Embryonic facial prominence (tissue), 1 donor: Measurements from ENCODE around the gene KSR1.

Experiments
- DNase-seq: peaks from one replicate; pipeline ENCODE4 v3.0.0-alpha.2; 2016; ENCODE audit errors: extremely low spot score

The KSR1 gene

DNA sequence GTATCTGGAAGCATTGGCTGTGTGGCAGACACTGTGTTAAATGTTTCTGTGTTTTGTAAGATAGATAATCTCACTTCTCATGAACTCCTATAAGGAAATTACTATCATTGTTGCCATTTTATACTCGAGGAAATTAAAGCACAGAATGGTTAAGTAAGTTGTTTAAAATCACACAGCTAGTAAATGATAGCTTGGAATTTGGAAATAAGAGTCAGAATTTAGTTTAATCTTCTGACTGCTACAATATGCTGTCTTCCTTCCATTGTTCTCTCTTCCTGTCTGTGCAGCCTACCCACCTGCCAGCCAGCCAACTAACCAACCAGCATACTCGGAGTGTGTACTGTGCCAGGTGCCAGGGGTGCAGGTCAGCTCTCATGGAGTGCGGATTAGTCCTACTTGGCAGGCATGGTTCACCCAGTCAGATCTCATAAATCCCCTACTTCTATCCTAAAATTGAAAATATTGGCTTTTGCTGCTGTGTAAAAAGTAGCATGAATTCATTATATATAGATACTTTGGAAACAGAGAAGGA, 94.8 kb downstream of the KSR1 start:
- no peak for DNase-seq

DNA sequence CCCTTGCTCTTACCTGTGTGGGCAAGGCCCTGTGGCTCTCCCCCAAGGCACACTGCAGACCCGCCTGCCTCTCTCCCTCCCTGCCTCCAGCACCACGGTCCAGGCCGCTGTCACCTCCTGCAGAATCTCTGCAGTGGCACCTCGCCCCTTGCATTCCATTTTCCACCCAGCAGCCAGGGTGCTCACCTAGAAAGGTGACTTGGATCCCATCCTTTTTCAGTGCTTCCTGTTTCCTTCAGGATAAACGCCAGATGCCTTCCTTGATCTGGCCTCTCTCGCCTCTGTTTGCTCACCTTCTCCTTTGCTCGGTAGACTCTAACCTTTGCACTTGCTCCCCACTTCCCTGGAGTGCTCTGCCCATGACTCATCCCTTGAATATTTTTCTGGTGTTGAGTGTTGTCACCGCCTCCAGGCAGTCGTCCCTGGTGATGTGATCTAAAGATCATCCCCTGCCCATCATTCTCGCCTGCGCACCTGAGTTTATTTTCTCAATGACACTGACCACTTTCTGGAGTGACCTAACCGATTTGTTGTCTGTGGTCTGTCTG, 95.5 kb downstream of the KSR1 start:
- no peak for DNase-seq

DNA sequence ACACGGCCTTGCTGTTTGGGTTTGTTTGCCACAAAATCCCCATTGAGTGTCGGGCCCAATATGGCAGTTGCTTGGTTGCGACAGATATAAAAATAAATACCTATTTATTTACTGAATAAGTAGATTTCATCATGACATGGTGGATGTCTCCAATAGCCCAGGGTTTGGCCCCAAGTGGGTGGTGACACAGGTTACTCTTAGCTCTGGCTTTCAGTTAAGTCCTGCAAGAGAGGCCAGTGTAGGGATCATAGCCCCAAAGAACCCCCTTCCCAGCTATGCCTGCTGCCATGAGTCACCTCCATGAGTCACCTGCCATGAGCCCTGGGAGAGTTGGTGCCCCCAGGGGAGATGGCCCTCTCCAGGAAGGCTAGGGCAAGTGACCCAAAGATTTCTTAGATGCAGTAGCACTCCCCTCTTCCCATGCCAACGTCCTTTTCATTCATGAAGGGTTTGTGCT, 96.1 kb downstream of the KSR1 start:
- DNase-seq = no peak

DNA sequence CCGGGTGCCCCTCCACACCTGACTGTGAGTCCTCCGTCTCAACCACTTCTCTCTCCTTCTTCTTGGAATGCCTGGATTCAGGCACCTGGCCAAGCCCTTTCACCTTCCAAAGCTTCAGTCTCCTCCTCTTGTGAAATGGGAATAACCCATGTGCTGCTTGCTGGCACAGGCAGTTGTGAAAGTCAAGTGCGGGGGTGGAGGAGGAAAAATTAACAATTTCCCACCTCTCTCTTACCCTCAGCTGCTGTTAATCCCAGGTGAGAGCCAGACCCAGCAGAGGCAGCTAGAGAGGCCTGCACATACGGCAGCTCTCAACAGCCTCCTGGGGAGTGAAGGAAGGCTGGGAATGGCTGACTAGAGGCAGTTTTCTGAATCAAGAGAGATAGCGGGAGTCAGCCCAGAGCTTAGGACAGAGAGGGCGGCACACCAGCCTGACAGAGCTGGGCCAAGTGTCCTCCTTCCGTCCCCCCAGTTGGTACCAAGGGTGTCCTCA, 96.8 kb downstream of the KSR1 start:
- no peak for DNase-seq

DNA sequence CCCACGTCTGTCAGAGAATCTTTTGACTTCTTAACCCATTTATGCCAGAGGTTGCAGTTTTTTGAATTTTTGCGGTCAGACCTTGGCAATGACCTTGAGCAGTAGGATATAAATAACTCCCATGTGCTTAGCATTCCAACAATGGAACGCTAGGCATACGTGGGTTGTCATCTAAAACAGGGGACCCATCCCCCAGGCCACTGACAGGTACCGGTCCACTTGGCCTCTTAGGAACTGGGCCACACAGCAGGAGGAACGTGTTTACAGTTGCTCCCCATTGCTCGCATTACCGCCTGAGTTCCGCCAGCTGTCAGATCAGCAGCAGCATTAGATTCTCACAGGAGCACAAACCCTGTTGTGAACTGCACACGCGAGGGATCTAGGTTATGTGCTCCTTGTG, 97.9 kb downstream of the KSR1 start:
- no peak for DNase-seq

DNA sequence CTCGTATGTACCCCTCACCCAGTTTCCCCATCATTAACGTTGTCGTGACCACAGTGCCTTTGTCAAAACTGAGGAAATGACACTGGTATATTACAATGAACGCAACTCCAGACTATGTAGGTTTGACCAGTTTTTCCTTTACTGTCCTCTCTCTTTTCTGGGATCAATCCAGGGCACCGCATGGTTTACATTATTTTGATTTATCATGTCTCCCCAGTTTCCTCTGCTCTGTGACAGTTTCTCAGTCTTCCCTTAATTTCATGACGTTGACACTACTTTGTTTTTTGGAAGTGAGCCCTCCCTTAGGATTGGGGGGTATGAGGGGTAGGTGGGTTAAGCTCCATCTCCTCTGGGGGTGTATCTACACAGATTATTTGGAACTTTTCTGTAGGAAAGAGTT, 98.7 kb downstream of the KSR1 start:
- no peak for DNase-seq

DNA sequence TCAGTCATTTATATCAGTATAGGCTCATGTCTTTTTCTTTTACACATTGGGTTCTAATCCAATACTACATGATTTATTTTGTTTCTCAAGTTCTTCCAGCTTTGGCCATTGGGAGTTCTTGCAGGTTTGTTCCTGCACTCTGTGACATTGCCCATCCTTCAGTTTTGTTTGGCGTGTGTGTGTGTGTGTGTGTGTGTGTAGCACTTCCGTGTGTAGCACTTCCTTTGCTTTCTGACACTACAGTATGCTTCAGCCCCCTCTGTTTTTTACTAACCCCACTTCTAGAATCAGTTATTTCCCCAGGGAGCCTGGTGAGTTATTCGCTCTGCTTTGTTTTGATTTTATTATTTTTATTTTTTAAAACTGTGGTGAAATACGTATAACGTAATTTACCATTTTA, 99.1 kb downstream of the KSR1 start:
- no peak for DNase-seq

DNA sequence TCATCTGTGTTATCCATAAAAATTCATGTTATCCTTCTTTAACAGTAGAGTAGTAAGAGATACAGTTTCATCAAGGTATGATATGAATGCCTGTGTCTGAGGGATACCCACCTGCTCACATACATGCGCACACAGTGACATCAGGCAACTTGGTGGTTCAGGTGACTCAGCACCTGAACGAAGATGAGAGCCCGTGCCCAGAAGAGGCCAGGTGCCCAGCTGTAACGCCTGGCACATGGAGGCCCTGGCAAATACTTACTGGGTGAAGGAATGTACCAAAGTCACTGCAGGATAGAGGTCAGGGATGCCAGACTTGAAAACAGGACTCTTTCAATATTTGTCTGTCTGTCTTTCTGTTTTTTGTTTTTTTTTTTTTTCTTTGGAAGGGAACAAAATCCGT, 102.1 kb downstream of the KSR1 start:
- DNase-seq = no peak

DNA sequence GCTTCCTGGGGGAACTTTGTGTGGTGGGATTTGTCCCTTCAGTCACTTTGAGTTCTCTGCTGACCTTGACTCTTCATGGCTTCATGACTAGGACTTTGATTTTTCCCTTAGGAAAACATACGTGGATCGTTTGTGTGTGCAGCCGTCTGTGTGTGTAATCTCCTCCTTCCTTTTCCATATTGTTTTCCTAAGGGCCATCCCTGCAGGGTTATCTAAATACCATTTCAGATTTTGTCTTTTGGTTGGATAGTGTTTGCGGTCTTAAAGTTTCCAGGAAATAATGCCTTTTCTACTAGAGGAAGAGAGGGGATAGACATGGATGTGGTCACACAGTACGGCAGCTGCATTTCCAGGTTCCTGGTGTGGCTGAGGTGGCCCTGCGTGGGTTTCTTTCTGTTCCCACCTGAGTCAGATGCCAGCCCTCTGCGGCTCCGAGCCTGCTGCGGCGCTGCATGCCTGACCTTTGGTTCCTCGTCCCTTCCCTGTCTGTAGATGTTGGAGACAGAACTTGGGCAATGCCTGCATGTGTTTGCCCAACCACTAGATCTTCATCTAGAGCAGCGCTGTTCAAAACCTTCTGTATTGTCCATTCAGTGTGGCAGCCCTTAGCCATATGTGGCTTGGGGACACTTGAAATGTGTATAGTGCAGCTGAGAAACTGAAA, 102.7 kb downstream of the KSR1 start:
- no peak for DNase-seq

DNA sequence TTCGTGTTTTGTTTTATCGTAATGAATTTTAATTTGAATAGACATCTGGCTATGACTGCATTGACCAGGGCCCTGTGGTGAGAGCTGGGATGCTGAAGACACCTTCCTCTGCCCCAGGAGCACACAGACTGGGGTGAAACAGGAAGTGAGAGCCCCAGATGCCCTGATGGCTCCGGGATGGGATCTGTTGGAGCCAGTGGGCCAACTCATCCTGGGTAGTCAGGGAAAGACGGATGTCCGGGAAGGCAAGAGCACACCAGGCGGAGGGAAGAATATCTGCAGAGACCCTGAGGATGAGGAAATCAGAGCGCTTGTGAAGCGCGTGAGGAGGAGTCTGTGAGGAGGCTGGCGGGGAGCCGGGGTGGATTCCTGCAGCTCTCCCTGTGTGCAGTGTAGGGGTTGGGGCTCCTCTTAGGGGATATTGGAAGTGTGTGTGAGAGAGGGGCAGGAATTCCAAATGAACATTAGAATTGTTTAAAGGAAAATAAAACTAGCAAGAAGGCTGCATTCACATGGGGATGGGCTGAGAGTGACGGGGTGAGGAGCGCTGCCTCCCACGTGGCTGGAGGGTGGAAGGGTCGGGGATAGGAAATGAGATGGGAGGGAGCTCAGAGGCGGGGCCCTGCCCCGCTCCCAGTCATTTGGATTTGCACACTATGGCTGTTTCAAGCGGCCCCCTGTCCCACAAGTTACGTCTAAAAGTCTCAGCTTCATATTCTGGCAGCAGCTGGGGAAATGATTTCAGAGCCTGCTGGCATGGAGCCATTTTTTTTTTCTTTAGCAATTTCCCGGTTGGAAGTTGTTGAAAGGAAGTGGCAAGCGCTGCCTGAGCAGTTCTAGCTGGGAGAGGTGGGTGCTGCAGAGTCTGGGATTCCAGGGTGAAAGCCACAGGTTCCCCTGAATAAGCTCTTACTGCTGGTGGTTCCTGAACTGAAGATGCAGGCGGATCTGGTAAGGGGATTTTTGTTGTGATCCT, 103.5 kb downstream of the KSR1 start:
- peak; percentile 90 for DNase-seq

DNA sequence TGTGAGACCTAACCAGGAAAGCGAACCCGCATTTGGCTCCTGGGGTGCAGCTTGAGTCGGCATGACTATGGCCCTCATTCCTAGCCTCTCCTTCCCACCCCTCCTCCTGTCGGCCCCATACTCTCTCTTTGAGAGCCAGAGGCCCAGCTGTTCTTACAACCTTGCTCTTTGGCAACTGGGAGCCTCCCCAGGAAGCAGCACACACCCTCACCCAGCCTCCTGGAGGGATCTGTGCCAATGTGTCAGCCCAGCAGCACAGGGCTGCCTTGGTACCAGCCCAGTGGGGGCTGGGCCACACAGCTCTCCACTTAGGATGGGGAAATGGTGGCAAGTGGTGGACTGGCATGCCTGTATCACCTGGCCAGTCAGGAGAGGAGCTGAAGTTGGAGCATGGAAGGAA, 104.4 kb downstream of the KSR1 start:
- DNase-seq = no peak

DNA sequence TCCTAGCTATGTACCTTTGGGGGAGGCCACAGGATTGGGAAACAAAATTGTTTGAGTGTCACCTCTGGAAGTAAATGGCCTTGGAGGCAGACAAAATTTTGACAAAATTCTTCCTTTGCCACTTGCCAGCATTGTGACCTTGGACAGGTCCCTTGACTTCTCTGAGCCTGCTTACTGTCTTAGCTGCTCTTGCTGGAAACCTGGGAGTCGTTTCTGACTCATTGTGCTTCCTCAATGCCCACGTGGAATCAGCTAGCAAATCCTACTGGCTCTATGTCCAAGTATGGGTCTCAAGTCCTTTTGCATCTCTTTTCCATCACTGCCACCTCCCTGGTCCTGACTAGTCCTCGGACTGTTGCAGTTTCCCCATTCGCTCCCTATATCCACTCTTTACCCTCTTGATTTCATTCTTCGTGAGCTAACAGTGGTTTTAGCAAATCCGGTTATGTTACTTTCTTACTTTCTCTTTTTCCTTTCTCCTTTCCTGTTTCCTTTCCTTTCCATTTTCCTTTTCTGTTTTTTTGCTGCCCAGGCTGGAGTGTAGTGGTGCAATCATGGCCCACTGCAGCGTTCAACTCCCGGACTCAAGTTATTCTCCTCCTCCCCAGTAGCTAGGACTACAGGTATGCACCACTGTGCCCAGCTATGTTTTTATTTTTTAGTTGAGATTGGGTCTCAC, 106.7 kb downstream of the KSR1 start:
- DNase-seq = no peak

DNA sequence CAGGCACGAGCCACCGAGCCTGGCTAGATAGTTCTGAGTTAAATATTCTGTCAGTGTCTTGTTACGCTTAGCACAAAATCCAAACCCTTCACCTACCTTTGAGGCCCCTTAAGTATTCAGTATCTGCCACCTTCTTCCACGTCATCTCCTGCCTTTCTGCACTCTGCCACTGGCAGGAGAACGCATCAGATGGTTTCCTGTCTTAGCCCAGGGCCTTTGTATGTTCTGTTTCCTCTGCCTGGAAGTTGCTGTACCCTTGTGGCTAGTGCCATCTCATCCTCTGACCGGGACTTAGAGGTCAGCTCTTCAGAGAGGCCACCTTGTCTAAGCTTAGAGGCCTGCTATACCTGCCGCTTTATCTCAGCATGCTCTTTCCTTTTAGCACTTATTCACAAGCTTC, 107.3 kb downstream of the KSR1 start:
- no peak for DNase-seq

DNA sequence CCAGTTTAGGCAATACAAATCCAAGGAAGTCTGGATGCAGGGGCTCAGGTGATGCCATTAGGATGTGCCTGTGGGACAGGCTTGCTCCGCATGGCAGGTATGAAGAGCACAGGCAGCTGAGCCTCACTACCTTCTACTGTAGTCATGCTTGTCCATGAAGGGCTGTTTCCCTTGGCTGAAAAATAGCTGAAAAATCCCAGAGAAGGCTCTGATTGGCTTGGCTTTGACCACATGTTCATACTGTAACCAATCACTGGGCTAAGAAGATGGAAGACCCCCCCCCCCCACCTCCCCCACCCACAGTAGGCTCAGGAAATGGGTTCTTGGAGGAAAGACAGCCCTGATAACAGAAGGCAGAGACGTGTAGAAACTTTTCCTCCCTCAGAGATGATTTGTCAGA, 108.2 kb downstream of the KSR1 start:
- no peak for DNase-seq

DNA sequence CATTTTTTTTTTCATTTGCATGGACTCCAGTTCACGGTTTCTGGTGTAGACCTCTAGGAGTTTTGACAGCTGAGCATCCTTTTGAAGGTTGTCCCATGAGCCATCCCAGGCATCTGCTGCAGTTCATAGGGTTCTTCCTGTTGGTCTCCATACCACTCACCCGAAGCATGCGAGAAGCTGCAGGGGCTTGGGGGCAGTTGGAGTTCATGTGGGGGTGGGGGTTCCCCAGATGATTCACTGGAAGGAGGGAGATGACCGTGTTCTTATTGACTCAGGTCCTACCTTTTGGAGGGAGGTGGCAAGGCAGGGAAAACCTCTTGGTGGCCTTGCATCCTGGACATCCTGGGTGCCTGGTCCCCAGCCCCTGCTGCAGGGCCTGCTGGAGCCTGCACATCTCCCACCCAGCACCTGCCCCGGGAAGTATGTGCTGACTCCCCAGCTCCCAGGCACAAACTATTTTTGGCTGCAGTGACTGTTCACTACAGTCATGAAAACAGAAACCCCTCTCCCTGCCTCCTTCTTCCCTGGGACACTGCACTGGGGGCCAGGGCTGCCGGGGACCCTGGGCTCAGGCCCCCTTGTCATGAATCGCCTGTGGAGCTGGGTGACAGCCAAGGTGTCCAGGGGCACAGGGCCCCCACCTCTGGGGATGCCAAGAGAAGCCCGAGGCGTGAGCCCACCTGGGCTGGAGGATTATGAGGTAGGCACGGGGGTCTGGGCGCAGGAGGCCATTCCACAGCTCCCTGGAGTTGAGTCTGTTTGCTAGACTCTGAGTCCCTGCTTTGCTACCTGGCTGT, 109.8 kb downstream of the KSR1 start:
- no peak for DNase-seq

DNA sequence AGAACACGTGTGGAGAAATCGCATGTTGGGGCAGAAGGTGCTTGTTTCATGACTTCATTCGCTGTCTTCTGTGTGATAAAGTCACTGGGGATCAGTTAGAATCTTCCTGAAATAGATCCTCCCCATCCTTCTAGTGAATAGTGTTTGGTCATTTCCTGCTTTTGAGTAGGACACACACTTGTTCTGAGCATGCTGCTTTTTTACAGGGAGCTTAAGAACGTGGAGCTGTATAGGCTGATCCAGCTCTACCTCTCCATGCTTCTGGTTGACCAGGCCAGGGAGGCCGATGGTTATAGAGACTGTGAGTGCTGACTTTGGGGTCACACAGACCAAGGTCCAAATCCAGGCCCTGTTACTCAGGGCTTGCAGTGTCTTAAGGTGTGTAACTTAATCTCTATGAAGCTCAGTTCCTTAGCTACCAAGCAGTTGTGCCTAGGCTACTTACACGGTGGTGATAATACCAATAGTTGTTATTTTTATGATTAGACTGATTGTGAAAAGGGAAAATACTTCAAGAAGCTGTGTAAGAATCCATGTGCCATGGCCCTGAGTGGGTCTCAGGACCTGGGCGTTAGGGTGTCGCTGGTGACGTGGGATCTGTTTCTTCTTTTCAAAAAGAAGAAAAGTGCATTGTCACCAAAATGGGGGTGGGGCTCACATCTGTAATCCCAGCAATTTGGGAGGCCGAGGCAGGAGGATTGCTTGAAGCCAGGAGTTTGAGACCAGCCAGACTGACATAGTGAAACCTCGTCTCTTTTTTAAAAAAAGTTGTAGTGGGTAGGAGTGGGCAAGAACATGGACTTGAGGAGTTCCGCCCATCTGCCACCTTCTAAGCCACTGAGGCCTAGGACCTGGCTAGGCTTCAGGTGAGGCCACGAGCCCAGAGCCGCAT, 110.7 kb downstream of the KSR1 start:
- DNase-seq = no peak

DNA sequence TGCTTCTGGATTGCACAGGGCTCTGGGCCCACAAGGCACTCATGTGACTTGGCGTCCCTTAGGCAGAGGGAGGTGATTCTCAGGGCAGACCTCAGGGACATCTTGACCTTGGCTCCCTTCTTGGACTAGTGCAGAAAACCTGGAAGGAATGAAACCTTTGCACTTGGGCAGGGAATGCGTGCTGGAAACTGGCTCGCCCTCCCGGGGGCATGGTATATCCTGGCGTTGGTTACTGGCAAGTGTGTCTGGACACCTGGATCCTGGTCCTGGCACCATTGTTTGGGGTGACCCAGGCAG, 111.3 kb downstream of the KSR1 start:
- DNase-seq = no peak

DNA sequence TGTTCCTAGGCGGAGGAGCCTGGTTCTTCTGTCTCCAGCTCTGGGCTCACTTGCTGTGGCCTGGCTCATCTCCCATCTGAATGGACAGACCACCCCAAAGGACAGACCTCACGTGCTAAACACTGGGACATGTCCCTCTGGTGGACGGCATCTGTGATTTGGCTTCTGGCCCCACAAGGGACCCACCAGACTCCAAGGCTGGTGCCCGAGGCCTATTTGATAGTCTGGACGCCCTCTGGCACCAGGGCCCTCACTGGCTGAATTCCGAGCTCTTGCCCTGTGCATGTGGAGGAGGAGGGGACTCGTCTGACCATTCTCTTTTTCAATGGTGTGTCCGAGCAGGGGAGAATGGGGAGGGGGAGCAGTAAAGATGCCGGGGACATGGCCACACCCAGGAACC, 112.0 kb downstream of the KSR1 start:
- no peak for DNase-seq

DNA sequence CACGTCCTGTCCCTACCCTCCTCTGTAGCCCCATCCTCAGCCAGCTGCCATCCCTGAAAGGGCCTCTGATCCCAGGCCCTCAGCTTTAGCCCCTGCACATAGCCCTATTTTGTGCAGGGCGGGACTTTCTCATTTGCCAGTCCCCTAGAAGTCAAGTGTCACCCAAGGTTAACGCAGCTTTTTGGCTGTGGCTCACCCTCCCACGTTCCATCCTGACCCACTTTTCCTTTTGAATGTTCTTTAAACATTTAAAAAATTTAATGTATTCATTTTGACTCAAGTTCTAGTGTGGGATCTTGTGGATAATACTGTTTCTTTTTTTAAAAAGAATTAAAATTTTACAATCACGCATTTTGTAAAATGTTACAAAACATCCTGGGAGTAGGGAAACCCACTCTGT, 112.6 kb downstream of the KSR1 start:
- DNase-seq = no peak

DNA sequence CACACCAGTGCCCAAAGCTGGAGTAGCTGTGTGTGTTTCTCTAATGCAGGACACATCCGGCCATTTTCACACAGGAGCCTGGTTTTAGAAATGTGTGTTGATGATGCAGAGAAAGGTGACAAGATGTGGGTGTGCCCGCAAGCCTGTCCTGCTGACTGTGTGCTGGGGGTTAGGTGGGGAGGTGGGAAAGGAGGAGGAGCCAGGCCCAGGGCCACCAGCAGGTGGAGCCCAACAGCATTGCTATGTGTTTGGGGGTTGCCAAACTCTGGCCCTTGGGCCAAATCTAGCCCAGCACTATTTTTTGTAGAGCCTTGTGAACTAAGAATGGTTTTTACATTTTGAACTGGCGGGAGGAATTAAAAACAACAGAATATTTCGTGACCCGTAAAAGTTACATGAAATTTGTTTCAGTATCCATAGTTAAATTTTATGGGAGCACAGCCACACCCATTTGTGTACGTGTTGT, 113.0 kb downstream of the KSR1 start:
- DNase-seq = no peak
